CD4-positive, alpha-beta T cell treated with Interleukin-6 at 100 ng/mL for 8 hours (primary cell): Measurements from ENCODE around the gene RASGRP2.
A peak's percentile ranks its signal among the peaks of the same experiment; 100 is the strongest.

Source experiments
- DNase-seq: peaks from one replicate; pipeline ENCODE4 v3.0.0-alpha.2; 2020; ENCODE audit warnings: mixed read lengths, low spot score

The RASGRP2 gene

GRCh38 chr11:64694821-64695365 is 49.0 kb downstream of the RASGRP2 start:
- no peak for DNase-seq

DNA sequence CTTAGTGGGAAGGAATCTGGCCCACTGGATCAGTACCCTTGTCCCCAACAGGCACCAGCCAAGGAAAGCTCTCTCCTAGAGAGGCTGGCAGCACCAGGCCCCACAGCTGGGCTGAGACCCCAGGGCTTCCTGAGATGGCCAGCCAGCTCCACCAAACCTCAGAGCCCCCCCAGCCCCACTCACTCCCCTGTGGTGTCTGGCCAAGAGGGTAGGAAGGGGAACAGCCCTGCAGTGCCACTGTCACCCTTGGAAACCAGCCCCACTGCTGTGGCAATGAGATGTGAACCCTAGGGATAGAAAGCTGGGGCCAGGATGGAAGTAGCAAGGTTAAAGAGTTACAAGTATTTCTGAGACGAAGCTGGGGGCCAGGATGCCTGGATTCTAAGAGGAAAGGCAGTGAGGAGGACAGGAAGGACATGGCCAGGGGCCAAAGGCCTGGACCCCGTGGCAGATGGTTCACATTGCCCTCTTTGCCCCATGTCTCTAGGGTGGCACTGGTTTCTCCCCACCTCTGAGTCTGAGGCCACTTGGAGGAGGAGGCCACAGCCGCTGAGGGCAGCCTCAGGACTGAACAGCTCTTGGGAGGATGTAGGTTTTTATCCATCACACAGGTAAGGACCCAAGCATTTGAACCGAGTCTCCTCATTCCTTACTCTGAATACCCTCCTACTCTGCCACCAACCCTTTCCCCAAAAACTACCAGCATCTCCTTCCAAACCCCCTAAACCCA is 49.8 kb downstream of the RASGRP2 start:
- DNase-seq, result no peak

DNA sequence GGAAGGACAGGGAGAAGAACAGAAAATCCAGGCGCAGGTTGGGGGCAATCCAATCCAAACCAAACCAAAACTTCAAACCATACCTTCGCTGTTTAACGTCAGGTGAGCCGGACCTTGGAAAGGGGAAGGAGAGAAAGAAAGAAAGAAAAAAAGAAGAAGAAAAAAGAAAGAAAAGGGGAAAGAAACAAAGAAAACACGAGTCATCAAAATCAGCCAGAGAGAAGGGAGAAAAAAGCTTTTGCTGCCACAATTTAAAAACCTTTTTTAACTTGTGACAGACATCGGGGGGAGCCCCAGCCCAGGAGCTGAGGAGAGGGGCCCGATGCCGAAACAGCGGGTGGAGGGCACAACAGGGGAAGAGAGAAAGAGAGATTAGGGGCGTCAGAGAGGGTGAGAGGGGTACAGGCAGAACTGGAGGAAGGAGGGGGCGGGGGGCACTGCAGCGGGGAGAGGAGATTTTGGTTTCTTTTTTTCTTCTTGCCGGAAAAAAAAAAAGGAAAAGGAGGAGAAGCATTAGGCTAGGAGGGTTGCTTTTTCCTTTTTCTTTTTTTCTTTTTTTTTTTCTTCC is 51.1 kb downstream of the RASGRP2 start:
- no peak for DNase-seq

GRCh38 chr11:64691543-64691942 is 52.4 kb downstream of the RASGRP2 start:
- no peak for DNase-seq

- DNase-seq, result no peak
Measured at GRCh38 chr11:64690235-64690634, 53.7 kb downstream of the RASGRP2 start.

DNA sequence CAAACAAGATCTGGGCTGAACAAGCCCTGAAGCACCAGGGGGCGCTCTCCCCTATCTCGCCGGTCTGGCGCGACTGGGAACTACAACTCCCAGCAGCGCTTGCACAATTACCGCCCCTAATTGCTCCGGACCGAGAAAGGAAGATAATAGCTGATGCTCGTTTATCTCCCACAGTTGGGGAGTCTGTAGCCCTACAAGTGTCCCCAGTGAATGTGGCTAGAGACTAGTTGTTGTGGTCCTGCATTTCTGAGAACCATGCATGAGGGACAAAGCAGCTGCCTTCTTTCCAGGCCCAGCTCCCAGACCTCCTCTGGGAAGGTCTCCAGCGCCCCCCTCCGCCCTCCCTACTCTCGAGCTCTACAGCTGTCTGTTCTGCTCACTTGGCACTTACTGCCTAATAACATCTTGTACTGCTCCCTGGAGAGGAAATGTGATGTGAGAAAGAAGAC is 55.4 kb downstream of the RASGRP2 start:
- DNase-seq, result peak; percentile 87

DNA sequence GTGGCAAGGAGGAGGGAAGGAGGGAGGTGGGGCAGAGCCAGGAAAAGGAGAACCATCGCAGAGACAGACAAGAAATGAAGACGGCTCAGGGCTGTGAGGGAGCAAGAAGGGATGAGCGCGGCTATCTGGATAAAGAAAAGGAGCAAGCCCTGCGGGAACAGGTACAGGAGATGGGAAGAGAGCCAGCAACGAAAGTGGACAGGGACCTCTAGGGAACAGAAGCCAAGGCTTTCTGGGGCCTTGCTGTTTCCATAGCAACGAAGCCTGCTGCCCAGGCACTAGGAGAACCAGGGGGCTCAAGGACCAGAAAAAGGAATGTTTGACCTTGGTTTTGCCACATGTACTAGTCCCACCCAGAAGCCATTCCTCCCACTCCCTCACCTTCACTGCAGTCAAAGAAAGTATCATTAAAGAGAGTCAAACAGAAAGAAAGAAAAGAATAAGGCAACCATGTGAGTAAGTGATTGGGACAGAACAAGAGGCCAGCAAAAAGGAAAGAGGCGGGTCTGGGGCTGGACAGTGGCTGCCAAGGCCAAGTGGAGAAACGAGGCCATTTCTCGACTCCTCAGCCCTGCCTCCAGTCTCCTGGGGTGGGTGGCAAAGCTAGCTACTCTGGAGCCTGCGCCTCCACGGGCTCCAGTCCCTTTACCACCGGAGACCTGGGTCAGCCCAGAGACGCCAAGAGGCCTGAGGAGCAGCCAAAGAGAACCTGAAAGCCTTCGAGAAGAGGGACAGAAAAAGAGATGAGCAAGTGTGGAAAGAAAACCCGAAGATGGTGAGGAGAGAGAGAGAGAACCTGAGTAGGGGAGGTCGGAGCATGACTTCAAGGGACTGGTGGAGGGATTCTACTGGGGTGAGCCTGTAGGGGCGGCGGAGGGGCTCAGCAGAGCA is 56.1 kb downstream of the RASGRP2 start:
- no peak for DNase-seq

- DNase-seq, result no peak
Measured at GRCh38 chr11:64687204-64687603, 56.7 kb downstream of the RASGRP2 start.

GRCh38 chr11:64686466-64687170 is 57.3 kb downstream of the RASGRP2 start:
- no peak for DNase-seq

GRCh38 chr11:64685536-64685935 is 58.4 kb downstream of the RASGRP2 start:
- DNase-seq, result no peak

DNA sequence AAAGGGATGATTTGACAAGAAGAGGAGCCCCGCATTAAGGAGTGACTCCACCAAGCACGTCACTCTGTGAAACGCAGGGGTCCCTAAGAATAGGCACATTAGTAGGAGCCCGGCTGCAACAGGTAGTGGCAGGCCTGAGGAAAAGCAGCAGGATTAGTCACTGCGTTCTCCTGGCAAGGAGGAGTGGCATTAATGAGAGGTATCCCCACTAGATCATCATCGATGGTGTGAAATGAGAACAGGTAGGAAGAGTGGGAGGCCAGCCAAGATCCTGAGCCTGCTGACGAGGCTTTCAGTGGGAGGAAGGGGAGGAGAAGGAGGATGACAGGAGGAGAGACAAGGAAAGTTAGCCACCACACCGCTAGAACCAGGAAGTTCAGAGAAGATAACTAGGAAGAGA is 59.6 kb downstream of the RASGRP2 start:
- no peak for DNase-seq

GRCh38 chr11:64681171-64681570 is 62.8 kb downstream of the RASGRP2 start:
- no peak for DNase-seq

DNA sequence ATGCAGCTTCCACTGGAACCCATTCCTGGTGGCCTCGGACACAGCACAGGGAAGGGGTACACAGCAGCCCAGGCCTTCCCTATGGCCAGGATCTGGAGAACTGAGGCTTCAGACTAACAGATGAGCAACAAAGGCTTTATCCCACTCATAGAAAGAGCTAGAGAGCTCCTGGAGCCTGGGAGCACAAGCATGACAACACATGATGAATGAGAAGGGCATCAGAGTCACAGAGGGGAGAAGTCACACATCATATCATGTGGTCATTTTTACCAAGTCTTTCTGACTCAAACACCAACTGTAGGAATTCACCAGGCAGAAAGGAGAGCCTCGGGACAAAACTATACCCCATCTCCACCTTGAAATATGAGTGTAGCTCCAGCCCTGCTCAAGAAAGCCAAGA is 64.1 kb downstream of the RASGRP2 start:
- DNase-seq, result no peak

- DNase-seq, result no peak
Measured at GRCh38 chr11:64677441-64678023, 66.4 kb downstream of the RASGRP2 start.
